Motor neuron (in vitro differentiated cells): ENCODE data around the gene ATG16L2. TPM values are rescaled to one million over a fixed set of nuclear protein-coding genes. Genes with fewer than 3 reads are reported as not detected.

Experiments
- ATAC-seq, 8 experiments: fragments of 200-7000 bp; cut with Tn5 transposase; replicated peaks in 6 of 8; 2 replicates each; pipeline ENCODE4 v1.8.0; 2021; ENCODE audit warnings: mild to moderate bottlenecking in 8 of 8, moderate library complexity in 8 of 8
- H3K27ac ChIP-seq, 2 donors: fragments of 250-450 bp; sonication (Bioruptor Pico); 2 replicates each; pipeline ENCODE4 v1.9.0; 2021; ENCODE audit warnings: antibody characterized with exemption in 2 of 2, mild to moderate bottlenecking in 2 of 2, moderate library complexity in 1 of 2
- H3K4me1 ChIP-seq, 2 donors: fragments of 250-450 bp; sonication (Bioruptor Pico); replicated peaks in 1 of 2; 2 replicates each; pipeline ENCODE4 v1.6.1; 2021; ENCODE audit warnings: antibody characterized with exemption in 2 of 2, mild to moderate bottlenecking in 2 of 2, moderate library complexity in 1 of 2
- H3K4me3 ChIP-seq, 5 donors: fragments of 250-450 bp; sonication (Bioruptor Pico); 2 replicates each; pipeline ENCODE4 v1.9.0; 2021; ENCODE audit warnings: antibody characterized with exemption in 5 of 5, mild to moderate bottlenecking in 5 of 5, moderate library complexity in 4 of 5
- WGBS, 10 experiments: fragments of 450-650 bp; shearing (Covaris generic); methylation state at CpG; one replicate each; pipeline ENCODE4 v1.0.0; 2022; 5-methylcytosine and 5-hydroxymethylcytosine counted together
- in situ Hi-C, 9 experiments: fragments of 400-800 bp; cut with MboI; loops; one replicate each; pipeline ENCODE4 v1.15.0; 2021; ENCODE audit warnings: low sequenced_read_pairs in 9 of 9, low pct_unique_long_range_greater_than_20kb in 2 of 9; ENCODE audit not compliant: unreplicated experiment in 9 of 9
- total RNA-seq, 8 experiments: library from RNA; unstranded; fragments of 300-600 nt; gene quantifications; 2 replicates each; pipeline versions ENCODE4 v1.2.3 to v1.2.4, GENCODE V29; 2022

ATG16L2 gene
- total RNA-seq: 10 to 100 TPM in 2 of 8 experiments, 1 to 10 TPM in 6; 3.4 to 17.4 (median 5.0) TPM

GRCh38 chr11:72814286-72815109 is at the start of gene ATG16L2:
Gene ATG16L2 (plus strand): TSS chr11:72814411. CDS start chr11:72814446, 35 bp downstream.
- ATAC-seq: peak; percentile 78 to 92 (median 88)
- WGBS, 10 experiments: 0% methylated on average over 1 to 10 of the region's 75 CpGs; no CpG with 5 or more reads in 5 of the 10 experiments
- Histone ChIP-seq H3K27ac (peak within 1 kb of the TSS; percentile 90 to 98), H3K4me1 (peaks cover 16 to 19% of the 10 kb centered on the region in 2 donors), H3K4me3 (peak within 1 kb of the TSS; percentile 52 to 80 (median 62))
- in situ Hi-C loops: no loop called here

- Histone ChIP-seq H3K4me3 (no peak overlapping the region), H3K4me1 (peaks cover 0 to under 1% of the 10 kb centered on the region in 2 donors), H3K27ac (no peak overlapping the region)
- no peak for ATAC-seq
- 89% methylated on average over 5 of the region's 13 CpGs; no CpG with 5 or more reads in 9 of the 10 experiments for WGBS, 10 experiments
- in situ Hi-C loops: no loop called here
These were observed 49.7 kb upstream of the ATG16L2 start for GRCh38 chr11:72764503-72764902.

- 50 to 100% (median 100%) methylated on average over 1 to 6 of the region's 12 CpGs; no CpG with 5 or more reads in 3 of the 10 experiments for WGBS, 10 experiments
- ATAC-seq: peak in 1 of 8 experiments; percentile 27
- Histone ChIP-seq H3K4me3 (no peak overlapping the region), H3K4me1 (peaks cover 3 to 4% of the 10 kb centered on the region in 2 donors), H3K27ac (no peak overlapping the region)
- in situ Hi-C loops: no loop called here
These were observed 47.9 kb upstream of the ATG16L2 start for GRCh38 chr11:72766152-72766902.

- no peak for ATAC-seq
- 83 to 100% (median 97%) methylated on average over 1 to 3 of the region's 4 CpGs; no CpG with 5 or more reads in 4 of the 10 experiments for WGBS, 10 experiments
- Histone ChIP-seq H3K27ac (no peak overlapping the region), H3K4me1 (peaks cover 7 to 13% of the 10 kb centered on the region in 2 donors), H3K4me3 (no peak overlapping the region)
- in situ Hi-C loops: no loop called here
These were observed 46.8 kb upstream of the ATG16L2 start for GRCh38 chr11:72767203-72768062.

GRCh38 chr11:72768581-72768980 is 45.6 kb upstream of the ATG16L2 start:
- 50 to 100% (median 96%) methylated on average over 1 to 2 of the region's 3 CpGs; no CpG with 5 or more reads in 6 of the 10 experiments for WGBS, 10 experiments
- H3K4me1 ChIP-seq: peaks cover 19 to 24% of the 10 kb centered on the region in 2 donors
- no peak overlapping the region for H3K27ac ChIP-seq
- no peak overlapping the region for H3K4me3 ChIP-seq
- ATAC-seq: no peak
- in situ Hi-C loops: no loop called here

GRCh38 chr11:72769680-72770079 is 44.5 kb upstream of the ATG16L2 start:
- in situ Hi-C loops: no loop called here
- peak in 2 of 8 experiments; percentile 36 to 39 for ATAC-seq
- H3K4me1 ChIP-seq: peaks cover 22 to 35% of the 10 kb centered on the region in 2 donors
- 25 to 100% (median 80%) methylated on average over 1 to 4 of the region's 4 CpGs; no CpG with 5 or more reads in 3 of the 10 experiments for WGBS, 10 experiments
- H3K4me3 ChIP-seq: no peak overlapping the region
- no peak overlapping the region for H3K27ac ChIP-seq

- no peak overlapping the region for H3K4me3 ChIP-seq
- in situ Hi-C loops: no loop called here
- no peak for ATAC-seq
- peaks cover 22 to 38% of the 10 kb centered on the region in 2 donors for H3K4me1 ChIP-seq
- 40 to 100% (median 80%) methylated on average over 1 to 2 of the region's 3 CpGs; no CpG with 5 or more reads in 4 of the 10 experiments for WGBS, 10 experiments
- peak overlapping the region in 1 of 2 donors; percentile 53 for H3K27ac ChIP-seq
These were observed 43.4 kb upstream of the ATG16L2 start for GRCh38 chr11:72770799-72771198.

GRCh38 chr11:72771507-72771906 is 42.7 kb upstream of the ATG16L2 start:
- Histone ChIP-seq H3K4me1 (peaks cover 22 to 40% of the 10 kb centered on the region in 2 donors), H3K27ac (peak overlapping the region; percentile 45 to 53), H3K4me3 (no peak overlapping the region)
- in situ Hi-C loops: no loop called here
- peak in 7 of 8 experiments; percentile 45 to 80 (median 74) for ATAC-seq
- WGBS, 10 experiments: 40 to 81% methylated on average over 2 of the region's 4 CpGs; no CpG with 5 or more reads in 8 of the 10 experiments

GRCh38 chr11:72772059-72772458 is 42.2 kb upstream of the ATG16L2 start:
- H3K4me3 ChIP-seq: no peak overlapping the region
- H3K4me1 ChIP-seq: peaks cover 28 to 45% of the 10 kb centered on the region in 2 donors
- in situ Hi-C loops: no loop called here
- no peak for ATAC-seq
- 87 to 100% (median 89%) methylated on average over 1 to 6 of the region's 12 CpGs; no CpG with 5 or more reads in 6 of the 10 experiments for WGBS, 10 experiments
- peak overlapping the region in 1 of 2 donors; percentile 53 for H3K27ac ChIP-seq

- WGBS, 10 experiments: 0 to 56% (median 32%) methylated on average over 1 to 5 of the region's 5 CpGs; no CpG with 5 or more reads in 4 of the 10 experiments
- ATAC-seq: peak; percentile 86 to 94 (median 88)
- Histone ChIP-seq H3K27ac (peak overlapping the region; percentile 49 to 63), H3K4me3 (no peak overlapping the region), H3K4me1 (peaks cover 40 to 57% of the 10 kb centered on the region in 2 donors)
- in situ Hi-C loops: no loop called here
These were observed 40.9 kb upstream of the ATG16L2 start for GRCh38 chr11:72773291-72773690.

GRCh38 chr11:72773696-72774095 is 40.5 kb upstream of the ATG16L2 start:
- WGBS, 10 experiments: 6 to 91% (median 64%) methylated on average over 2 to 5 of the region's 6 CpGs; no CpG with 5 or more reads in 4 of the 10 experiments
- ATAC-seq: no peak
- in situ Hi-C loops: no loop called here
- no peak overlapping the region for H3K4me3 ChIP-seq
- H3K4me1 ChIP-seq: peaks cover 42 to 62% of the 10 kb centered on the region in 2 donors
- H3K27ac ChIP-seq: peak overlapping the region; percentile 49 to 63

- H3K4me1 ChIP-seq: peaks cover 42 to 70% of the 10 kb centered on the region in 2 donors
- no peak overlapping the region for H3K27ac ChIP-seq
- no peak overlapping the region for H3K4me3 ChIP-seq
- in situ Hi-C loops: no loop called here
- WGBS, 10 experiments: 25 to 68% methylated on average over 2 to 4 of the region's 6 CpGs; no CpG with 5 or more reads in 8 of the 10 experiments
- no peak for ATAC-seq
These were observed 39.7 kb upstream of the ATG16L2 start for GRCh38 chr11:72774499-72774898.
